ENCODE results near the gene BTG1. TPM values are rescaled to one million over a fixed set of nuclear protein-coding genes. Genes with fewer than 3 reads are reported as not detected.

BTG1 gene
- total RNA-seq, 1 experiment from 2014 or later, result 0.10 TPM

DNA sequence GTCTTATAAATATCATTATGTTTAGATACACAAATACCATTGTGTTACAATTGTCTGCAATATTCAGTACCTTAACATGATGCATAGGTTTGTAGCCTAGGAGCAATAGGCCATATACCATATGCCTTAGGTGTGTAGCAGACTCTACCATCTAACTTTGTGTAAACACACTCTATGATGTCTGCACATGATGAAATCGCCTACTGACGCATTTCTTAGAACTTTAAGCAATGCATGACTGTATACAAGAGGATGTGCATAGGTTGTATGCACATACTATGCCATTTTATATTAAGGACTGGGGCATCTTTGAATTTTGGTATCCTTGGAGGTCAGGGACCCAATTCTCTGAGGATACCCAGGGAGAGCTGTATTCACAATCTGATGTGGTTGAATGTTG, 10.1 kb upstream of the BTG1 start:
- DNase-seq (ENCODE audit: low spot score), result no peak
- in situ Hi-C loops (cut with HindIII; ENCODE audit: low sequenced_read_pairs), result no loop called here

DNA sequence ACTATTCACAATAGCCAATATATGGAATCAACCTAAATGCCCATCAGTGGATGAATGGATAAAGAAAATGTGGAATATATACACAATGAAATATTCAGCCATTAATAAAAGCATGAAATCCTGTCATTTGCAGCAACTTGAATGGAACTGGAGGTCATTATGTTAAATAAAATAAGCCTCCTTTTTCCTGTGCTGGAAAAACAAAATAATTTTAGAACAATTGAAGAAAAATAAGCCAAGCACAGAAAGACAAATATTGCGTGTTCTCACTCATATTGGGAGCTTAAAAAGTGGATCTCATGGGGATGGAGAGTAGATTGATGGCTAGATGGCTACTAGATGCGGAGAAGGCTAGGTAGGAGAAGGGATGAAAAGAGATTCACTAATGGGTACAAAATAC, 6.3 kb upstream of the BTG1 start:
- in situ Hi-C loops (cut with HindIII; ENCODE audit: low sequenced_read_pairs), result no loop called here
- no peak for DNase-seq (ENCODE audit: low spot score)

DNA sequence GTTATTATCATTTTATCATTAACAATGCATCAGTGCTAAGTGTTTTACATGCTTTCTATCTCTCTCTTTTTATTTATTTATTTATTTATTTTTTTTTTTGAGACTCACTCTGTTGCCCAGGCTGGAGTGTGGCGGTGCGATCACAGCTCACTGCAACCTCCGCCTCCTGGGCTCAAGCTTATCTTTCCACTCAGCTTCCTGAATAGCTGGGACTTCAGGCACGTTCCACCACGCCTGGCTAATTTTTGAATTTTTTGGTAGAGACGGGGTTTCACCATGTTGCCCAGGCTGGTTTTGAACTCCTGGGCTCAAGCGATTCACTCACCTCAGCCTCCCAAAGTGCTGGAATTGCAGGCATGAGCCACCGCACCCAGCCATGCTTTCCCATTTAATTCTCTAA, 3.9 kb upstream of the BTG1 start:
- no peak for DNase-seq (ENCODE audit: low spot score)
- in situ Hi-C loops (cut with HindIII; ENCODE audit: low sequenced_read_pairs), result no loop called here

DNA sequence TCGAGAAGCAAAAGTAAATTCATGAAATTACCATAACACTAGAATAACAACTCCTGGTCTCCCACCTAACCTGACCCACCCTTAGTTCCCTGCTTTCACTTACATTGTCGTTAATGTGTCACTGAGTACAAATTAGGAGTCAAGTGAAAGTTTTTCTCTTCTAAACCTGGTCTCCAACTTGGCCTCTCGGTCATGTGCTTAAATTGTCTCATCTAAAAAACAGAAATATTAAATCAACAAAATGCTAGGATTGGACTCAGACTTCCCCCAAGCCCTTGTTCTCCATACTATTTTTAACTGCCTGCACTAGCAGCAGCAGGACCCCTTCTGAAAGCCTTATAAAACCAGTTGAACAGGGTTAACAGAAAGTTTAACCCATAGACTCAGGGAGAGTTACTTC, 1.8 kb upstream of the BTG1 start:
- in situ Hi-C loops (cut with HindIII; ENCODE audit: low sequenced_read_pairs), result no loop called here
- peak; percentile 31 for DNase-seq (ENCODE audit: low spot score)

DNA sequence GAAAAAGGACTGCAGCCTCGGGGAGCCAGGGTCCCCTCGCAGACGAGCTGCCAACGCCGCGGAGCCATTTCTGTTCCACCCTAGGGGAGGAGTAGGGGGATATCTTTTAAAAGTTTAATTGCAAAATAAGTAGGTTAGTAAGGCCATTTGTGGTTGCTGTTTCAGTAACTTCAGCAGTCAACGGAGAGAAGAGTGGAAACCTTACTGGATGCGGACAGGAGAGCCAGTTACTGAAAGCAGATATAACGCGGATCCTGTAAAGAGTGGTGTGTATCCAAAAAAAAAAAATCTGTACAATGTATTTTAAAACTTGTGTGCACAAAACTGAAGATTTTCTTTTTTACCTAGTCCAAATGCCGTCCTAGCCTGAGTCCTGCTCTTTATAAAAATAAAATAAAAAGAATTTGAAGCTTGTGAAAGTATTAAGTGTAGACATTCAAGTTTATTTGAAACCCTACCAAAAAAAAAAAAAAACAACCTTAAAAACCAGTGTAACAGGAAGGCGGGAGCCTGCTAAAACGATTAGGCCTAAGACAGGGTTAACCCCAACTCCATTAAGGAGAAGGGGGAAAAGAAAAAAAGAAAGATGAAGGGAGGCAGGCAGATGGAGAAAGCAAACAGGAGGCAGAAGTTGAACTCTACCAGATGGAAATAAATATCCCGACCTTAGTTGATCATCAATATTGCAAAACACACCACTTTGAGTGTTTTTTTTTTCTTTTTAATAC, 1.0 kb upstream of the BTG1 start:
- in situ Hi-C loops (cut with HindIII; ENCODE audit: low sequenced_read_pairs), result no loop called here
- DNase-seq (ENCODE audit: low spot score), result peak; percentile 61

DNA sequence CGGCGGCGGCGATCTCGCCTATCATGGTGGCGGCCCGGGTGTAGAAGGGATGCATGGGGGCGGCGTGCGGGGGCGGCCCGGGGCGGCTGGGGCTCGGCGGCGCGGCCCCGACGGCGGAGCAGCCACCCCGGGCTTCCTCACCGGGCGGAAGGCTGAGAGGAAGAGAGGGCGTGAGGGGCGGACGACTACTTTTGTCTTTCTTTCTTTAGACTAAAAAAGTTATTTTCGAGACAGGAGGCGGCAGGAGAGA, 240 bp downstream of the BTG1 start:
- DNase-seq (ENCODE audit: low spot score), result no peak
- in situ Hi-C loops (cut with HindIII; ENCODE audit: low sequenced_read_pairs), result no loop called here

DNA sequence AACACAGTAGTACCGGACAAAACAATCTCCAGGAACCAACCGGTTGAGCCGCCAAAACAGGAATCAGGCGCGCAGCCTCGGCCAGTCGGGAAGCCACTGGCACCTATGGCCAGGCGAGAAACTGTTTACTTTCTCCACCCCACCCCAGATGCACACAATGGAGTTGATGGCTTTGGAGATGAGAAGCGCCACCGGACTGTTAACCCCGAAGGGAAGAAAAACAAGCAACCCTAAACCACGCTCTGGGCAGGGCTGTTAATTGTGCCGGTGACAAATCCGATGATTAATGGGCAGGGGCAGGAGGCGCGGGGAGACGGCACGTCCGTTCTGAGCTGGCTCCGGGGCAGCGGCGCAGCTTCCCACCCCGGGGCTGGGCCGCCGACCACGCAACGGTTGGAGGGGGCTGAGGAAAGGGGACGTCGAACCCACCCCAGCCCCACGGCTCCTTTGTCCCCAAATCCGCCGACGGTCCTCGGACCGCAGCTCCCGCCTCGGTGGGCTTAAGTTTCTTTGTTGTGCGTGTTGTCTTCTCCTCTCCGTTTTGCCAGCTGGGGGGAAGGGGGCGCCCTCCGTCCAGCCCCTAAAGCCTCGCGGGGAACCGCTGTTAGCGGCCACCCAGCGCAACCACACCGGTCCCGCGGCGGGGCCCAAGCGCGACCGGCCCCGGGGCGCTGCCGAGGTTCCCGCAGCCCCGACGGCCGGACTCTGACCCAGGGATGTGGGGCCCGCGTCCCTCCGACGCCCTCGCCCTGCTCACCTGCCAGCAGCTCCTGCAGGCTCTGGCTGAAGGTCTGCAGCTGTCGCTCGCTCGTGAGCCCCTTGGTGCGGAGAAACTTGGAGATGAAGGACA, 790 bp downstream of the BTG1 start:
- peak; percentile 42 for DNase-seq (ENCODE audit: low spot score)
- in situ Hi-C loops (cut with HindIII; ENCODE audit: low sequenced_read_pairs), result no loop called here

DNA sequence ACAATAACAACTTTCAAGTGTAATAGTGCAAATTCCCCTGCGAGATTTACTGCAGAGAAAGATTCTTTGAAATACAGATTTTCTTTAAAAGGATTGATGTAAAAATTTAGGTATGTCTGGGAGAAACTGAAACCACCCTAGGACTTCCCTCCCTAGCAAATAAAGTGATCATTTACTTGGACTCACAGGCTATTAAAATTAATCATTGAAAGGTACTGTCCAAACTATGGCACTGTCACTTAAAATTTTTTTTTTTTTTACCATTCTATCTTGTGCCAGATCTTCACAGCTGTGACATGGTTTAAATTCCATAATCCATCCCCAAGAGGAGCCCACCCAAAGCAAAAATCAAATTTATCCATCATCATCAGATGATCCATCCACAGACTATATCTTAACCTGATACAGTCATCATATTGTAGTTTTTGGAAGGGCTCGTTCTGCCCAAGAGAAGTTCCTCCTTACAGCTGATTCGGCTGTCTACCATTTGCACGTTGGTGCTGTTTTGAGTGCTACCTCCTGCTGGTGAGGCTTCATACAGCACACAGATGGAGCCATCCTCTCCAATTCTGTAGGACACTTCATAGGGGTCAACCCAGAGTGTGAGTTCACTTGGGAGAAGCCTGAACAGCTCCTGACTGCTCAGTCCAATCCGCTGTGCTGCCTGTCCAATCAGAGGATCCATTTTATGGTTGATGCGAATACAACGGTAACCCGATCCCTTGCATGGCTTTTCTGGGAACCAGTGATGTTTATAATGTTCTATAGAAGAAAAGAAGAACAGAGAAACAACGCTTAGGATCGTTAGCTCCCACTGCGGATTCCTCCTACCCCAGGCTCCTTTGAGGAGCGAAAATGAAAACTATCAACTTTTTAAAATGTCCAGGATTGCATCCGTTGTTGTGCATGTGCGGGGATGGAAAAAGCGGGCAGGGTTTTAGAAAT, 1.7 kb downstream of the BTG1 start:
- peak; percentile 79 for DNase-seq (ENCODE audit: low spot score)
- in situ Hi-C loops (cut with HindIII; ENCODE audit: low sequenced_read_pairs), result no loop called here

DNA sequence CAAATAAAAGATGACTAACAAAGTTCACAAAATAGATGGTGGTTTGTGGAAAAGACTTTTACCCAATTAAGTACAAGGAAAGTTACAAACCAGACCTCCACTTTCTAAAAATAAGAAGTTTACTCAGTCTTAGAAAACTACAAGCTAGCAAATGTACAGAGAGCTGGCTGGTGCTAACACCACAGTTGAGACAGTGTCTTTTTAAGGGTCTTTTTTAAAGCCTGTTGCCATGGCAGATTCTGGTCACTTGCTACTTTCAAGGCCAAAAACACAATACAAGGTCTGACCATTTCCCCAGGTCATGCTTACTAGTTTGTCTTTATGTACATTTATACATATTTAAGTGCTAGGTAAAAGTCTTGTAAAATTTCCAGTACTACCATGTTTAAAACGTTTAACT, 2.4 kb downstream of the BTG1 start:
- in situ Hi-C loops (cut with HindIII; ENCODE audit: low sequenced_read_pairs), result no loop called here
- DNase-seq (ENCODE audit: low spot score), result no peak

DNA sequence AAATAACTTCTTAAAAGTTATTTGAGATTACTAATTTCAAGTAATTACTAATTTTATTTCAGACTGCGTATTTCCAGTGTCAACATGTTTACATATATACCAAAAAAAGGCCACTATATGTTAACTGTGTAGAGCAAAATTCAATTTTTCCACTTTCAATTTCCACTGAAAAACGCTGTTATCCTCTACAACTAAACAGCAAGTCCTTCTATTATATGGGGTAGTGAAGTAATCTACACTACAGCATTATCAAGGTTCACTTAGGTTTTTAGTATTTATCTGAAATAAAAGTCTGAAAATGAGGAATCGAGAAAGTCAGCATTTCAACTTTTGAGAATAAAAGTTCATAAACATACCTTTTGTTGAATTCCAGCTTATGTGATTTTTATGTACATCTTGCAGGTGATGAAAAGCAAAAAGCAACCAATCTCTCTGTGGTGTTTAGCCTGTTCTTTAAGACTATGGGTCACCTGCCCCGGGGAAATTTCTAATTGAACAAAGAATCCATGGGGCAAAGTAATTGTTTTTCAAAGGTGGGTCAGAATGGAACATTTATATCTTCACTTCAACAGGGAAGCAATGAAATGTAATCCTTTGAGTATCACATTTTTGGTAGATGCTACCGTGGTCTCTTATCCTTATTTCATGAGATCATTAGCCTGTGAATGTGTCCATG, 3.3 kb downstream of the BTG1 start:
- no peak for DNase-seq (ENCODE audit: low spot score)
- in situ Hi-C loops (cut with HindIII; ENCODE audit: low sequenced_read_pairs), result no loop called here

DNA sequence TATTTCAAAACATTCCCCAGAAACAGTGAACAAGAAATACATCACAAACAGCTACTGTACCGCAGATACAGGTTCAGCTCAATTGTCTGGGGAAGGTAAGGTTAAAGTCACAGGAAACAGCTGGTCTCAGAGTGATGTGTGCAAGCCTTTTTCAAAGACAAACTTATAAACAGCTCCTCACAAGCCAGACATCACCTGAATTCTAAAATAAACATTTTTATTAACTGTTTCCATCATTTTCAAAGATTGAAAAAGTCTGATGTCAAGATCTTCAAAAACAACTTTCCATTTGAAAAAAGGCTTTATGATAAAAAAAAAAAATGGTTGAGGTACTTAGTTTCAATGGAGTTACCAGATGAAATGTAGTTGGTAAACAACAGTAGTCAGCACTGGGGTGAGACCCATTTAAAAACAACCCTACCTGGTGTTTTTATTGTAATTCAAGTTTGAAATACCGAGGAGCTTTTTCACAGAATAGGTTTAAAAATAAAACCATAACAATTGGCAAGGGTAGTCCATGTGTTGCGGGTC, 4.0 kb downstream of the BTG1 start:
- DNase-seq (ENCODE audit: low spot score), result no peak
- in situ Hi-C loops (cut with HindIII; ENCODE audit: low sequenced_read_pairs), result no loop called here

DNA sequence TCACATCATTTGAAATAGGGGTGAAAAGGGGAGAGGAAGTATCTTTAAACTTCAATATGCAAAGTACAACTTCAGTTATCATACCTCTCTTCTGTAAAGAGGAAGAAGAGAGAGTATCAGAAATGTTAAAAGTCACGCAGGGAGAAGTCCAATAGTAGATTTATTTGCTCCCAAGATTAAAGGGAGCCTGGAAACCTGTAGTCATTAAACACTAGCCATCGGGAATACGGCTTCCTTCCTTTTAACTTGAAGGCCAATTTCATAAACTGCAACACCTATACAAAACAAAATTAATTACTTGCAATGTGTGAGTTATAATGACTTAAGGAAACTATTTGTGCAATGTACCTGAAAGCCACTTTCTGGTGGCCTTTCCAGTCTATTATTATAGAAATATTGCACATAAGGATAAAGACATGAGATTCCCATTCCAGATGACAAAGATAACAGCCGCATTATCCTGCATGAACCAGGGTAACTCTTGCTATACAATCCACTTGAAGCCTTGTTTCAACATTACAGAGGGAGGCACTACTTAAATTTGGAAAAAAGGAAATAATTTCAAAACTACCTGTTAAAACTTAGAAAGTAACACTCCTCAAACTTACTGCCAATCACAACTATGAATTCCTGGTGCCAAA, 4.6 kb downstream of the BTG1 start:
- in situ Hi-C loops (cut with HindIII; ENCODE audit: low sequenced_read_pairs), result no loop called here
- DNase-seq (ENCODE audit: low spot score), result no peak

DNA sequence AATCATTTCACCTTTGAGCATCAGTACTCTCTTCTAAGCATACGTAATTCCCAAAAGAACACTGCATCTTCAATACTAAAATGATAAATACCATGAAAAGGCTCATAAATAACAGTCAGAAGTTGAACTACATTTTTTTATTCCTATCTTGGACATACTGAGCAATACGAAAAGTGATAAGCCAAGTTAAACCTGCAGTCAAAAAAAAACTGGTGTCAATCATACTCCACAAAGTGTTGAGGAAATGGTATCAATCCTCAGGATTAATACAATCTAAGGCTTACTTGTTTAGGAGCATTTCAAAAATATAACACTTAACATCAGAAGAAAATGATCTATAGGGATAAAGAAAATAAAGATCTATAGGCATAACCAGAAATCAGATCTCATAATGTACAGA, 5.5 kb downstream of the BTG1 start:
- in situ Hi-C loops (cut with HindIII; ENCODE audit: low sequenced_read_pairs), result no loop called here
- no peak for DNase-seq (ENCODE audit: low spot score)

DNA sequence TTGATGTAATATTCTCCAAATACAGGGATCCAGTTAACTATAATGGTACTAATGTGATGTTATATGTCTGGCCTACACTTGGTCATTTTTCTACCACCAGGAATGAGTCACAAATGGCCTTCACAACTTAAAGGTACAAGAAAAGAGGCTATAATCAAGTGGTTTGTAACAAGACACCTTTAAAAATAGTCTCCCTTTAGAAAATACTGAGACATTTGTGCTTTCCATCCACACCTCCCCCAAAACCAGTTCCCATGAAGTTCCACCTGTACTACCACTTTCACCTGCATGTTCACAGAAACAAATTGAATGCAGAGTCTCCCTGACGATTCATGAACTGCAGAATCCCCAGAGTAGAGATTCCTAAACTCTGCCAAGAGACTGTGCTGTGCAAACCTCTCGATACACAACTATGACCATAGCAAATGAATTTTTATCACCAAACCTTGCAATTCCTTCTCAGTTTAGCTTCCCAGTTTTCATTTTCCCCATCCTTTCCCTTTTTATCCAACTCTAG, 6.0 kb downstream of the BTG1 start:
- in situ Hi-C loops (cut with HindIII; ENCODE audit: low sequenced_read_pairs), result no loop called here
- peak; percentile 65 for DNase-seq (ENCODE audit: low spot score)

DNA sequence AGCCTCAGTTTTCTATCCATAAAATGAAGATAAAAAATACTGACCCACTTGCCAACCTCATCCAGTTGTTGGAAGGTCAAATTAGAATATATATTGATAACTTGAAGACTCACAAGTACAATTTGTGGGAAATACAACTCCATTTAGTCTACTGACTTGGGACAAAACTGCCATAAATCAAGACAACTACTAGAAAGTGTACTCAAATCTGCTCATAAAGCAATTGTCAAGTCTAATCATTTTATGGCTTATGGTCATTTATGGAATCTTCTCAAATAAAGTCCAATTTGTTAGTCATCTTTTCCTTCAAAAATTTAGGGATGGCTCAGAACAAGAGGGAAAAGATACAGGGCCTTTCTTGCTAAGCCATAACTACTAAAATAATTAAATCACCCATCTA, 7.0 kb downstream of the BTG1 start:
- DNase-seq (ENCODE audit: low spot score), result peak; percentile 30
- in situ Hi-C loops (cut with HindIII; ENCODE audit: low sequenced_read_pairs), result no loop called here

DNA sequence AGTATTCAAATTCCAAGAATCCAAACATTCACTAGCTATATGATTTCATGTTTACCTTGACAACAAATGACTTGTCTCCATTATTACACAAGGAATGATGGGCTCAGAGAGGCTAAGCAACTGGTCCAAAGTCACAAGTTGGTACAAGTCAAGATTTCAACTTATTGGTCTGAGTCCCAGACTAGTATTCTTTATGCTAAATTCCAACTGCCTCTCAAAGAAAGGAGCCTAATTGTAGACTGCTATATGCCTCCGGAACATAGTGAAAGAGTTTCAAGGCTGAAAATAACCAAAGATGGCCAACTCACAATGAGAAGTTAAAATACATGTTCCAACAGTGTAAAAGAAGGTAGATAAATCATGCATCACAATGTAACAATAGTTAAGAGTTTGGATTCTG, 7.5 kb downstream of the BTG1 start:
- peak; percentile 42 for DNase-seq (ENCODE audit: low spot score)
- in situ Hi-C loops (cut with HindIII; ENCODE audit: low sequenced_read_pairs), result no loop called here

DNA sequence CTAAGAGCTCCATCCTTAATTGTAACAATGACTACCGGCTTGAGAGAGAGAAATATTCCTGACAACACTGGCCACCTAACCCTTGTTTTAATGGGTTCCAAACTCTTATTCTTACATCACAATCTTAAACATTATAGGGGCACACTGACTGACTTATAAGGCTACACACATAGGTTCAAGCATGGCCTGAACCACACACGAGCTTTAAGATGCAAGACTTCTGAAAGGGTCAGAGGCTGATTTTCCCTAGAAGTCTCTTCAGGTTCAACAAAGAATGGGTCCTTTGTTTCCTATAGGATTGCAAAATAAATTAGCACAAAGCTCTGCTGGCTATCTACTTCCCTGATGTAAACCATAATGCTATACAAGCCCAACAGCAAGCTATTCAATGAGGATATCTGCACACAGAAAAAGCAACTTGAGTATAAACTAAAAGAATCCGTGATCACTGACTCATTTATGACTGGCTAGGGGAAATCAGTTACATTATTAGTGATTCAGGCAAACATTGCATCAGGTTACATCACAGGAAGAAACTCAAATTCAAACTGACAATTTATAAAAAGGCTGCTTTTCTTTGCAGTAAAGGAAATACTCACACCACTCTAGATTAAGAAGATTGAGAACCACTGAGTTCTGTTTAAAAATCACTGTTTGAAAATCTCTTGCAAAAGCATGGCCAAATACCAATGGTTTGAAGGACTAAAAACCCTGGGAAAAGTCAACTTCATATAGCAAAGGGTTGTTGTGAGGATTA, 8.5 kb downstream of the BTG1 start:
- in situ Hi-C loops (cut with HindIII; ENCODE audit: low sequenced_read_pairs), result no loop called here
- peak; percentile 42 for DNase-seq (ENCODE audit: low spot score)
